OCI-LY3 (cell line): ENCODE results near the gene PREB.

Experiments
- H2AFZ ChIP-seq: fragments of 200-600, 300-600 bp; shearing (Covaris generic); 2 replicates; pipeline ENCODE4 v1.6.0; 2014; ENCODE audit warnings: antibody characterized with exemption, low read depth, low read length
- H3K27ac ChIP-seq: fragments of 200-600, 300-600 bp; sonication (generic); 2 replicates; pipeline ENCODE4 v1.5.1; 2014; ENCODE audit warnings: mild to moderate bottlenecking, low read length, moderate library complexity, mixed read lengths
- H3K27me3 ChIP-seq: fragments of 200-600, 300-600 bp; sonication (generic); 2 replicates; pipeline ENCODE4 v1.6.1; 2014; ENCODE audit warnings: low read depth, low read length, mixed read lengths
- H3K36me3 ChIP-seq: fragments of 200-600, 300-600 bp; sonication (generic); replicated peaks from 2 replicates; pipeline ENCODE3; 2014; ENCODE audit warnings: low read depth, low read length, mixed read lengths
- H3K4me1 ChIP-seq: fragments of 300-600, 200-600 bp; sonication (generic); 2 replicates; pipeline ENCODE4 v1.6.1; 2014; ENCODE audit warnings: low read length, mixed read lengths
- H3K4me2 ChIP-seq: fragments of 200-600, 300-600 bp; sonication (generic); 2 replicates; pipeline ENCODE4 v1.6.1; 2014; ENCODE audit warnings: low read length, mixed read lengths
- H3K4me3 ChIP-seq: fragments of 300-600, 200-600 bp; sonication (generic); 2 replicates; pipeline ENCODE4 v1.5.1; 2014; ENCODE audit warnings: antibody characterized with exemption, mild to moderate bottlenecking, low read length, moderate library complexity
- H3K79me2 ChIP-seq: fragments of 300-600, 200-600 bp; shearing (Covaris generic); 2 replicates; pipeline ENCODE4 v1.6.1; 2014; ENCODE audit warnings: mild to moderate bottlenecking, low read length, mixed read lengths
- H3K9ac ChIP-seq: fragments of 300-600, 200-600 bp; shearing (Covaris generic); 2 replicates; pipeline ENCODE4 v1.6.0; 2014; ENCODE audit warnings: mild to moderate bottlenecking, low read length, moderate library complexity
- H3K9me3 ChIP-seq: fragments of 200-600, 300-600 bp; shearing (Covaris generic); 2 replicates; pipeline ENCODE4 v1.6.1; 2014; ENCODE audit warnings: low read length, mixed read lengths; ENCODE audit not compliant: insufficient read depth
- H4K20me1 ChIP-seq: fragments of 200-600, 300-600 bp; sonication (generic); 2 replicates; pipeline ENCODE4 v1.6.1; 2016; ENCODE audit warnings: low read length, mixed read lengths; ENCODE audit not compliant: insufficient read depth
- EZH2phosphoT487 ChIP-seq: fragments of 200-600 bp; shearing (Covaris generic); IDR thresholded peaks from 2 replicates; pipeline ENCODE4 v1.6.1; 2018; ENCODE audit warnings: antibody characterized with exemption, mixed run types, low read depth
- TF ChIP-seq, protein P1 (sequence below): fragments of 200-600, 300-600 bp; sonication (generic); IDR thresholded peaks from 2 replicates; pipeline ENCODE4 v1.5.1; 2014; ENCODE audit warnings: antibody characterized with exemption, low read length, low read depth

Gene PREB

DNA sequence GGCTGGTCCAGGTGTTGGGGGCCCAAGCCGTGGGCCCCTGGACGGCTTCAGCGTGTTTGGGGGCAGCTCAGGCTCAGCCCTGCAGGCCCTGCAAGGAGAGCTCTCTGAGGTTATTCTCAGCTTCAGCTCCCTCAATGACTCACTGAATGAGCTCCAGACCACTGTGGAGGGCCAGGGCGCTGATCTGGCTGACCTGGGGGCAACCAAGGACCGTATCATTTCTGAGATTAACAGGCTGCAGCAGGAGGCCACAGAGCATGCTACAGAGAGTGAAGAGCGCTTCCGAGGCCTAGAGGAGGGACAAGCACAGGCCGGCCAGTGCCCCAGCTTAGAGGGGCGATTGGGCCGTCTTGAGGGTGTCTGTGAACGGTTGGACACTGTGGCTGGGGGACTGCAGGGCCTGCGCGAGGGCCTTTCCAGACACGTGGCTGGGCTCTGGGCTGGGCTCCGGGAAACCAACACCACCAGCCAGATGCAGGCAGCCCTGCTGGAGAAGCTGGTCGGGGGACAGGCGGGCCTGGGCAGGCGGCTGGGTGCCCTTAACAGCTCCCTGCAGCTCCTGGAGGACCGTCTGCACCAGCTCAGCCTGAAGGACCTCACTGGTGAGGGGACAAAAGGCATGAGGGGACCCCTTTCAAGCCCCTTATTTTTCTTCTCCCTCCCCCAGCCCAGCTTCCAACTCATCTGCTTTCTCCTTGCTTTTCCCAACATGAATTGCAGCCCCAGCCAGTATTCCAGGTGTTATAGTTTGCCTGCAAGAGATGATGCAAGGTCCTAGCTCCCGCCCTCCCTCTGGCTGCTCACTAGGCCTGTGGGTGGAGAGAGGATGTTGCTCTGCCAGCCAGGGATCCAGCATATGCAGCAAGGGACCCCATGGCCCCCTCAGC, 50.8 kb downstream of the PREB start:
- H3K9me3 ChIP-seq: no peaks in the 10 kb centered on the region
- H2AFZ ChIP-seq: no peak overlapping the region
- H3K27me3 ChIP-seq: no peaks in the 10 kb centered on the region
- no peak overlapping the region for H3K27ac ChIP-seq
- no peak overlapping the region for H3K4me3 ChIP-seq
- H3K36me3 ChIP-seq: no peaks in the 10 kb centered on the region
- no peak overlapping the region for H3K9ac ChIP-seq
- H4K20me1 ChIP-seq: no peaks in the 10 kb centered on the region
- H3K4me2 ChIP-seq: no peak overlapping the region
- H3K79me2 ChIP-seq: no peaks in the 10 kb centered on the region
- H3K4me1 ChIP-seq: peaks cover 21% of the 10 kb centered on the region
- no peak for TF ChIP-seq EZH2phosphoT487
- TF ChIP-seq, protein P1, sequence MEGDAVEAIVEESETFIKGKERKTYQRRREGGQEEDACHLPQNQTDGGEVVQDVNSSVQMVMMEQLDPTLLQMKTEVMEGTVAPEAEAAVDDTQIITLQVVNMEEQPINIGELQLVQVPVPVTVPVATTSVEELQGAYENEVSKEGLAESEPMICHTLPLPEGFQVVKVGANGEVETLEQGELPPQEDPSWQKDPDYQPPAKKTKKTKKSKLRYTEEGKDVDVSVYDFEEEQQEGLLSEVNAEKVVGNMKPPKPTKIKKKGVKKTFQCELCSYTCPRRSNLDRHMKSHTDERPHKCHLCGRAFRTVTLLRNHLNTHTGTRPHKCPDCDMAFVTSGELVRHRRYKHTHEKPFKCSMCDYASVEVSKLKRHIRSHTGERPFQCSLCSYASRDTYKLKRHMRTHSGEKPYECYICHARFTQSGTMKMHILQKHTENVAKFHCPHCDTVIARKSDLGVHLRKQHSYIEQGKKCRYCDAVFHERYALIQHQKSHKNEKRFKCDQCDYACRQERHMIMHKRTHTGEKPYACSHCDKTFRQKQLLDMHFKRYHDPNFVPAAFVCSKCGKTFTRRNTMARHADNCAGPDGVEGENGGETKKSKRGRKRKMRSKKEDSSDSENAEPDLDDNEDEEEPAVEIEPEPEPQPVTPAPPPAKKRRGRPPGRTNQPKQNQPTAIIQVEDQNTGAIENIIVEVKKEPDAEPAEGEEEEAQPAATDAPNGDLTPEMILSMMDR: no peak

DNA sequence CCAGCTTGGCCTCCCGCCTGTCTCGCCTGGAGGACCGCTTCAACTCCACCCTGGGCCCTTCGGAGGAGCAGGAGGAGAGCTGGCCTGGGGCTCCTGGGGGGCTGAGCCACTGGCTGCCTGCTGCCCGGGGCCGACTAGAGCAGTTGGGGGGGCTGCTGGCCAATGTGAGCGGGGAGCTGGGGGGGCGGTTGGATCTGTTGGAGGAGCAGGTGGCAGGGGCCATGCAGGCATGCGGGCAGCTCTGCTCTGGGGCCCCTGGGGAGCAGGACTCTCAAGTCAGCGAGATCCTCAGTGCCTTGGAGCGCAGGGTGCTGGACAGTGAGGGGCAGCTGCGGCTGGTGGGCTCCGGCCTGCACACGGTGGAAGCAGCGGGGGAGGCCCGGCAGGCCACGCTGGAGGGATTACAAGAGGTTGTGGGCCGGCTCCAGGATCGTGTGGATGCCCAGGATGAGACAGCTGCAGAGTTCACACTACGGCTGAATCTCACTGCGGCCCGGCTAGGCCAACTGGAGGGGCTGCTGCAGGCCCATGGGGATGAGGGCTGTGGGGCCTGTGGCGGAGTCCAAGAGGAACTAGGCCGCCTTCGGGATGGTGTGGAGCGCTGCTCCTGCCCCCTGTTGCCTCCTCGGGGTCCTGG, 51.5 kb downstream of the PREB start:
- Histone ChIP-seq H3K9me3 (no peaks in the 10 kb centered on the region), H3K36me3 (no peaks in the 10 kb centered on the region), H3K27me3 (no peaks in the 10 kb centered on the region), H2AFZ (no peak overlapping the region), H3K4me2 (no peak overlapping the region), H3K4me3 (no peak overlapping the region), H3K4me1 (peaks cover 21% of the 10 kb centered on the region), H3K79me2 (no peaks in the 10 kb centered on the region), H4K20me1 (no peaks in the 10 kb centered on the region), H3K27ac (no peak overlapping the region), H3K9ac (no peak overlapping the region)
- TF ChIP-seq, protein P1: no peak
- TF ChIP-seq EZH2phosphoT487: no peak

DNA sequence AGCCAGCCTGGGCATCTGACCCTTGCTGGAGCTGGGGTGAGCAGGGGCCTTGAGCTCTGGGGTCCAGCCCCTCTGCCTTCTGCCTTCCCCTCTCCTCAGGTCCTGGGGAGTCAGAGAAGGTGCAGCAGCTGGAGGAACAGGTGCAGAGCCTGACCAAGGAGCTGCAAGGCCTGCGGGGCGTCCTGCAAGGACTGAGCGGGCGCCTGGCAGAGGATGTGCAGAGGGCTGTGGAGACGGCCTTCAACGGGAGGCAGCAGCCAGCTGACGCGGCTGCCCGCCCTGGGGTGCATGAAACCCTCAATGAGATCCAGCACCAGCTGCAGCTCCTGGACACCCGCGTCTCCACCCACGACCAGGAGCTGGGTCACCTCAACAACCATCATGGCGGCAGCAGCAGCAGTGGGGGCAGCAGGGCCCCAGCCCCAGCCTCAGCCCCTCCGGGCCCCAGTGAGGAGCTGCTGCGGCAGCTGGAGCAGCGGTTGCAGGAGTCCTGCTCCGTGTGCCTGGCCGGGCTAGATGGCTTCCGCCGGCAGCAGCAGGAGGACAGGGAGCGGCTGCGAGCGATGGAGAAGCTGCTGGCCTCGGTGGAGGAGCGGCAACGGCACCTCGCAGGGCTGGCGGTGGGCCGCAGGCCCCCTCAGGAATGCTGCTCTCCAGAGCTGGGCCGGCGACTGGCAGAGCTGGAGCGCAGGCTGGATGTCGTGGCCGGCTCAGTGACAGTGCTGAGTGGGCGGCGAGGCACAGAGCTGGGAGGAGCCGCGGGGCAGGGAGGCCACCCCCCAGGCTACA, 52.3 kb downstream of the PREB start:
- Histone ChIP-seq H4K20me1 (no peaks in the 10 kb centered on the region), H3K79me2 (no peaks in the 10 kb centered on the region), H2AFZ (no peak overlapping the region), H3K4me3 (peak overlapping the region; percentile 75), H3K9me3 (no peaks in the 10 kb centered on the region), H3K27me3 (peaks cover 3% of the 10 kb centered on the region; the same call in 1 of the 2 replicates), H3K4me1 (peaks cover 18% of the 10 kb centered on the region), H3K4me2 (peak overlapping the region; percentile 92), H3K9ac (0 out of 2 replicates have a peak overlapping the region, but pooled peaks have one; percentile 68), H3K36me3 (no peaks in the 10 kb centered on the region), H3K27ac (peak overlapping the region; percentile 63)
- TF ChIP-seq EZH2phosphoT487: no peak
- TF ChIP-seq, protein P1: no peak
